NOMO-1 treated with DMSO at 0.1 percent for 48 hours (cell line): ENCODE data around the gene DSCAM.

Experiments used
- DNase-seq: peaks from one replicate; lab custom pipeline; 2025; ENCODE audit not compliant: unreplicated experiment; lab: John Stamatoyannopoulos, UW

The DSCAM gene

DNA sequence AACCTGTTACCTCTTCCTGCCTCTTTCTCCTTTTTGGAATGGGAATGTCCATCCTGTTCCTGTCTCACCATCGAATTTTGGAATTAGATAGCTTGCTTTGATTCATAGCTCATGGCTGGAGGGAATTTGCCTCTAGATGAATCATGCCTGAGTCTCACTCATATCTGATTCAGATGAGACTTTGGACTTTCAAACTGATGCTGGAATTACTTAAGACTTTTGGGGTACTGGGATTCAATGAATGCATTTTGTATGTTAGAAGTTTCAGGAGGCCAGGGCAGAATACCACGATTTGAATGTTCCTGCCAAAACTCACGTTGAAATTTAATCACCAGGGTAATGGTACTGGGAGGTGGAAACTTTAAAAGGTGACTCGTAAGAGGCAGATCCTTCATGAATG is 132.4 kb downstream of the DSCAM start:
- DNase-seq = no peak

DNA sequence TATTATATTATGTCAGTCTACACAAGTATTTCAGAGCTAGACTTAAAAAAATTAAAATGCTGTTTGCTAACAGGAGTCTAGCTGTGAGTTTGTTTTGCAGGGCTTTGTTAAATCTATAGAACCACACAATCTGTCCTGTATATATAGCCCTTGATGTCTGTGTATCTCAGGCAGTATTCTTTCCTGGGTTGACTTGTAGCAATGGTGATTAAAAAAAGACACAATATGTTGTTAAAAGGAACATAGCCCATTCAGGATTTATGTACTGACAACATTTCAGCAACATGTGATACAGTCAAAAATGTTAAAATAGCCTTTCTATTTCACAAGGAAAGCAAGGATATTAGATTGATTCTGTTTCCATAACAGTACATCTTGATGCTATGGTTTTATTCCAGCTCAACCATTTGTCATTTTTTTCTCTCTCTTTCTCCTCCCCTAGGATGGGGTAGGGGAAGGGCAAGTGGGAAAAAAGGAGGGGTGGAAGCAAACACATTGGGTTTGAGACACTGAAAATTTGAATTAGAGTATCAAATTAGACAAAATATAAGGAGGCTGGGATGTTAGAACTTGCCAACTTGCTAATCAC is 139.2 kb downstream of the DSCAM start:
- DNase-seq = no peak

DNA sequence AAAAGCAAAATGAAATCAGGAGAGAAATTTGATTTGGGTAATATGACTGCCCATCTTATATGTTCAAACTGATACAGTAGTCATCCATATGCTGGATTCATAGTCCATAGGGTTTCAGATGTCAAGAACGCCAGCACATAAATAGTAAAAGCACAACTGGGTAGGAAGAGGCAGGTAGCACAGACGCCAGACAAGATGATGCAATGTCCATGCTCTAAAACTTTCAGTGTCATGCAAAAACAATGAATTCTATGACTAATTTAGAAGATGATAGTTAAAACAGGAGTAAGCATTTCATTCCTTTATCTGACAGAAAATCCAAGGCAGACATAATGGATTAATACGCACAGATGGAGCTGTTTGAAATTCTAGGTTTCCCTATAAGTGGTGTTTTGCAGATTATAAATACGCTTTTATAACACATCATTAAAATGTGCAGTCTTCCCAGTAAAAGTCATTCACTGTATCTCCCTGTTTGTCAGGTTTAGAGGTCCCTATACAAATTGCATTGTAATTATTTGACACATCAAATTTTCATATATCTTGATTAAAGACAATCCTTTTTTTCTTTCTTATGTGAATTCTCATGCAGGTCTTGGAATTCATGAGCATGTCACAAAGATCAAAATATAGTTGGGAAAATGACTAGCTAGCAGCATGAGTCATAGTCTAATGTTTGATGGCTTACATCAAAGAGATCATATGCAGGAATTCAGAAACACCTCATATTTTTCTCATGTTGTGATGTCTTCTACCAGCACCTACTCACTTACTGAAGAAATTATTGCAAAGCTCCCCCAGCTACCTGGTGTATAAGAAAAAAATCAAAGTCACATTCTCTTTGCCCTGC is 139.9 kb downstream of the DSCAM start:
- DNase-seq = no peak

DNA sequence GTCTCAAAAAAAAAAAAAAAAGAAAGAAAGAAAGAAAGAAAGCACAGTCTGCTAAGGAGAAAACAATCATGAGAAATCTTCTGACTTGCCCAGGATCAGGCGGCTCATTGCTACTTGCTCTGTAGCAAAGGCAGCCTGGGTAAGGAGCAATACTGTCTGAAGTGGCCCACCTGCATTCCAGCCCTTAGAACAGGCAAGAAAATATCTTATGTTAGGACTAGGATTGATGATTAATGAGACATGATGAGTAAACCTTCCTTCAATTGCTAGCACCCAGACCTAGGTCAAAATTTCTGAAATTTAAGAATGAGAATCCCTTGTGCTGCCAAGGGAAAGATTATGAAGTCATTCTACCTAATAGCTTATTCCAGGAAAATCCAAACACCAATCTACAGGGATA is 140.8 kb downstream of the DSCAM start:
- no peak for DNase-seq

DNA sequence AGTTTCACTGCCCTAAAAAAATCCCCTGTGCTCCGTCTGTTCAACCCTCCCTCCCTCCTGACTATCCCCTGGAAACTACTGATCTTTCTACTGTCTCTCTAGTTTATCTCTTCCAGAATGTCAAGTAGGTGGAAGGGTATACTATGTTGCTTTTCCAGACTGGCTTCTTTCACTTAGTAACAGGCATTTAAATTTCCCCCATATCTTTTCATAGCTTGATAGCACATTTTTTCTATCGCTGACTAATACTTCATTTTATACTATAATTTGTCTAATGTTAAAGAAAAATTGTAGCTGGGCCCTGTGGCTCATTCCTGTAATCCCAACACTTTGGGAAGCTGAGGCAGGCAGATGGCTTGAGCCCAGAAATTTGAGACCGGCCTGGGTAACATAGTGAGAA is 142.8 kb downstream of the DSCAM start:
- DNase-seq = no peak

DNA sequence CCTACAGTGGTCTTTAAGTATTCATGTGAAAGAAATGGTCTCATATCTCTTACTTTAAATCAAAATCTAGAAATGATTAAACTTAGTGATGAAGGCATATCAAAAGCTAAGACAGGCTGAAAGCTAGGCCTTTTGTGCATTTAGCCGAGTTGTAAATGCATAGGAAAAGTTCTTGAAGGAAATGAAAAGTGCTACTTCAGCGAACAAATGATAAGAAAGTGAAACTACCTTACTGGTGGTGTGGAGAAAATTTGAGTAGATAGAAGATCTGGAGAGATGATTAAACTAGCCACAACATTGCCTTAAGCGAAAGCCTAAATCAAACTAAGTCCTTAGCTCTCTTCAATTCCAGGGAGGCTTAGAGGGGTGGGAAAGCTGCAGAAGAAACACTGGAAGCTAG is 147.6 kb downstream of the DSCAM start:
- DNase-seq = no peak

DNA sequence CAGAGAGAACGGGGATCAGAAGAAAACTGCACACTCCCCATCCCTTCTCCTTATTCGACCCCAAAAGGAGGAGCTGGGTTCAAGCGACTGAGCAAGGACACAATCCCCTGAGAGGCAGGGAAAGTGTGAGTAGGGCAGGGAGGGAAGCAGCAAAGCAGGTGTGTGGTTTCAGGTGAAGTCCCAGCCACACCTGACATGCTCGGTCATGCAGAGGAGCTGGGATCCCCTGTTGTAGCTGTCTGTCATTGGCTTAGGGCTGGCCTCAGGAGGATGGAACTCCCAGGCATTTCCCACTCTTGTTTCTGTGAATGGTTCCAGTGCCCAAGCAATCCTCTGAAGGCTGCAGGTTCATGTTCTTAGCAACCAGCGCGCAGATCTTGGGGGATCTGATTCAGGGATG is 150.7 kb downstream of the DSCAM start:
- DNase-seq = no peak

DNA sequence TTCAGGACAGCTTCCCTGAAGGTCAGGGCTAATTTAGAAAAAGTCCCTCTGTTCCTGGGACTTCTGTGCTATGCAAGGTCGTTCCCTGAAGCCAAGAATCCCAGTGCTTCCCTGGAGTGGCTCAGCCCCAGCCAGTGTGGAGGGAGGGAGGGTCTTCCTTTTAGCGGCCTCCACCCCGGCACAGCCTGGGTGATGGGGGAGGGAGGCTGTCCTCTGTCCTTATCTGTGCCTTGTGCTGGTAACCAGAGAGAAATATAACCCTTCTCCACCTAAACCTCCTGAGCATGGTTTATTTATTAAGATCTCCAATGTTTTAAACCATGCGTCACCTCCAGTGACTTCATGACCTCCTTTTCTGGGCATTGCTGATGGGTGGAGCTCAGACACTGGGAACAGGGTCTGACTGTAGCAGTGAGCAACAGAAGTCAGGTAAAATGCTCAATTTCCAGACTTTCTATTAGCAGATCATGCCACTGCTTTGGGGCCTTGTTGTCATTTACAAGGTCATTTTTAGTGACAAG is 157.1 kb downstream of the DSCAM start:
- no peak for DNase-seq

DNA sequence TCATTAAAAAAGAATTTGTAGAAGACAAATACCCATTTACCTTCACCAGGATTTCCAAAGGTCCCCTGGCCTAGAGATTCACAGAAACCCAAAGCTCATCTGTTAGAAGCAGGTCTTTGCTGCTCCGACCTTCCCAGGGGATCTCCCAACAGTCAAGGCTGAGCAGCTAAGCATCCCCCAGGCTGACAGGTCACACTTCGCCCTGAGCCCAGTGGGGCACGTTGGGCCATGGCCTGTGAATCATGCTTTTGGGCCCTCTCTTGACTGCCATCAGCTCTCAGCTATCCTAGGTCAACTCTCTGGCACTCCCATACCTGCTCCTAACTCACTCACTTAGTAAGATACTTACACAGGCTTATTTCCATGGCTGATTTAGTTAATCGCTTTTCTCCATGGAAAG is 157.7 kb downstream of the DSCAM start:
- DNase-seq = no peak

DNA sequence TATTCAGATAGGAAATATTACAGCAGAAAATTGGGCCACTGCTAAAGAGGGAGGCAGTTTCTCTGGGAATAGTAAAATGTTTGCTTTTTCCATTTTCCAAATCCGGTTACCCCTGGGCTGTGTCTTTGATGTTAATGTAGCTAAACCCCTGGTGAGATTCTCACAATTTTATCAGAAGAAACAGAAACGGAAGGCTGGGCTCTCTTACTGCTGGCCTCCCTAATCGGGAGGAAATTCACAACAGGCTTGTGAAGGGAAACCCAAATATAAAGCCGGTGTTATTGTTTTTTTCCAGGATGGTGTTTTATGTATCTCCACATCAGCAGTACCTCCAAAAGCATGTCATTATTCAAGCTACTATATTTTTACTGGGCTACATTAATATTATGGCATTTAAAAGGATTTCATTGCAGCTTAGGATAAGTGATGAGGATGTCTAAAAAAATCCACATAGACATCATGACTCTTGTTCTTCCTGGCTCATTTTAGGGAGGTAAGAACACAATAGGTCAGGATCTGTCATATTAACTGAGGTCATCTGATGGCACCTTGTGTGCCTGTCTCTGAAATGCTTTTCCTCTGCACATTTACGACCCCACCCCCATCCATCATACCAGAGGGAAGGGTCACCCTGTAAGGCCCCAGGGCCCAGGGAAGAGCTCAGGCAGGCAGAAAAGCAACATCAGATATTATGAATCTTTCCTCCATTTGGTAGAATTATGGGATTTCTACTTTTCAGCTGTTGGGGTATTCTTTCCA is 158.7 kb downstream of the DSCAM start:
- DNase-seq = no peak

DNA sequence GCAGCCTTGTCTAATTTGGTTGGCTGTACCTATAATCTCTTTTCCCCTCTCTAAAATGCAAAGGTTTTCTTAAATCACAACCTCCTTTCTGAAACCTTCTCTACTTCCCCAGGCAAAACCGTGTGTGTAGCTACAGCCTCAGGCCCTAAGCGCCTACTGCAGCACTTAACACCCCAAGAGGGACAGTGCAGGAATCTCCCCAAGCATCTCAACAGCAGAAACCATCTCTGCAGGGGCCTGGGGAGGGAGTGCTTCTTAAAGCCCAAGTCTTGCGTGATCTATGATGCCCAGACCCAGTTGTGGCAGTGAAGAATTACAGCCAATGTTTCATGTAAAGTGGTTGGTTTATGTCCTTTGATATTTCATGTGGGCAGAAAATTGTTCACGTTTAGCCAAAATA is 159.3 kb downstream of the DSCAM start:
- no peak for DNase-seq

DNA sequence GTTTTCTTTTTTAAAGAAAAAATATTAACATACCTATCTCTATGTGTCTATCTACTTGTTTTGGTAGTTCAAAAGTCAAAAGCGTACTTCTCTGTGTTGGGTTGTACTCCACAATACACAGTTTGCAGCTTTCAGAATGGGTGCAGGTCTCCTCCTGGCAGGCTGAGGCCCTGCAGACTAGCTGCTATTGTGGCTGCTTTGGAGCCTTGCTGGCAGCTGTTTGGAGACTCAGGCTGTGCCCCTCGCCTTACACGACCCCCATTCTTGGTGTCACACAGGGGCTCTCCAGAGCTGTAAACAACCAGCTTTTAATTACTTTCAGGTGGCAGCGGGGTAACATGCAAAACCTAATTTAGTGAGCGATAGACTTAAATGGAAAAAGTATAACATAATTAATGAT is 160.4 kb downstream of the DSCAM start:
- no peak for DNase-seq

DNA sequence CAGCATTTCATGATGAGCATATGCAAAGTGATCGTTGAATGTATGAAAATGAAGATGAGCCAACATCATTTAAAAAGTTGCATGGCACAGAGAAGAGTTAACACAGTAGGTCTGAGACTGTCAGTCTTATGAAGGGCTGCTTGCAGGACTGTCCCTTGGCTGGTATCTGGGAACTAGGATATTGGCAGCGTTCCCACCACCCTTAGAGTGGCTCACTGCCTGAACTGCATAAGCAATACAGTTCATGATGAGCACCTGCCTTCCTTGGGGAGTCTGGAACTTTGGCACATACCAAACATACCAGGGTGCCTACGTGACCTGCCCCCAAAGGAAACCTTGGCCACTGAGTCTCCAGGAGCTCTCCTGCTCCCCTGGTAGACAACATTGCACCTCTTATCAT is 161.8 kb downstream of the DSCAM start:
- DNase-seq = no peak

DNA sequence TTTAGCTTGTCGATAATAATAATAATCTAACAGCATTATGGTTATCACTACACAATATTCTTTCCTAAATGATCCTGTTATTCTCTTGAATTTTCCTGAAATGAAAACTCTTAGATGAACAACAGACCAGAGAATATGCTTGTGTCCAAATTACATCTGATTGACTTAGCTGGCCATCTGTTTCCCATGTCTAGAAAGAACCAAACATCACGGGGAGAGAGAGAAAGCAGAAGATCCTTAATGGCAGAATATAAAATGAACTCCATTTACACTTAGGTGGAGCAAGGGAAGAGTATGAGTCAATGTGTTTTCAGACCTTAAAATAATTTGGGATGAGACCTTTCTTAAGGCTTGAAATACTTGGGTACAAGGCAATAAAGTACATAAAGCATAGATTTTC is 162.2 kb downstream of the DSCAM start:
- DNase-seq = no peak

DNA sequence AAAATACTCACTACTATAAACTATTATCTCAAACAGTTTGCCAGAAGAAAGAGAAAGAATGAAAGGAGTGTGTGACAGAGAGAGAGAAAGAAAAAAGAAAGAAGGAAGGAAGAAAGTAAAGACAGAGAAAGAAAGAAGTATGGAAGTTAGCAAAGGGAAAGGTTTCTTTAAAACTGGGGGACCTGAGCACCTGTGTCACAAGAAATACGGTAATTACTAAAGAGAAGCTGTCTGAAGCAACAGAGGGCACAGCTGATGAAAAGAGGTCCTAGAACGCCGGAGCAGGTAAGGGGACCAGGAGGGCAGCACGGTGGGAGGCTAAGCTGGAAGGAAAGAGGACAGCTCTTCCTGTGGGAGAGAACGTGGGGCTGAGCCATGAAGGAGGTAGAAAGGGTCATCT is 163.6 kb downstream of the DSCAM start:
- DNase-seq = no peak

DNA sequence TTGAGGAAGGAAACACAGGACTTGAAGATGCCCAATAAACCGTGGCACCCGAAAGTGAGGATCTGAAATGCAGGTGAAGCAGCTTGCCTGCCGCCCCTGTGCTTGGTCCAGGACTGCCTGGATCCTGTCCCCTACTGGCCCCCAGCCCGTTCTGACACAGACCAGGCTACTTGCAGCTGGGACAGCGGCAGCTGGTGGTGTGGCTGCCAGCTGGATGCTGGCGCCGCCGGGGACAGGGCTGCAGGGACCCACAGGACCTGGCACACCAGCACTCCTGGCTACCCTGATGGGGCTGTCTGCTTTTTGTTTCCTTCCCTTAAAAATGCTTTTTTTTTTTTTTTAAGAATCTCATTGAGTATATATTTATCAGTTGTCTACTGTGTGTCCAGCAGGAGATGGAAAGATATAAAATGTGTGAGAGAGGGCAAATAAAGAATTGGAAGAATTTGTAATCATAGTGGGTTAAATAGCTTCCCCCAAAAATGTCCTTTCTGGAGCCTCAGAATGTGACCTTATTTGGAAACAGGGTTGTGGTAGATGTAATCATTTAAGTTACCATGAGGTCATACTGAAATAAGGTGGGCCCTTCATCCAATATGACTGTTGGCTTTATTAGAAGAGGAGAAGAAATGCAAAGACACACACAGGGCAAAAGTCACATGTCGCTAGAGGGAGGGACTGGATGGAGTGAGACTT is 165.6 kb downstream of the DSCAM start:
- DNase-seq = no peak

DNA sequence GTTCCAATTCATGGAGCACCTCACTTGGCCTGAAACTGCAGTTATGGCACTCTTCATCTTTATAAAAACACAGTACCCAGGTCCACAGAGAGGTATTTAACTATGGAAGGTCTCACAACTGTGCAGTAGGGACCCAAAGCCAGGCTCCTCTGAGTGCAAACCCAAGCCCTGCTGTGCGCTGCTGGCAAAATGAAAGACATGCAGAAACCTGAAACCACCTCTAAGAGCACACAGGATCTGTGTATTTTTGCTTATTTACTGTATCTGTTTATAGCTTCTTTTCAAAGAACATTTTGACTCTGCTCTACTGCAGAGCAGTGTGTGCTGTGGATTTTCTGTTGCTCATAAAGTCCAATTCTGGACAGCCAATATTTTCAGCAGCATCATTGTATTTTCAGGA is 166.6 kb downstream of the DSCAM start:
- no peak for DNase-seq

DNA sequence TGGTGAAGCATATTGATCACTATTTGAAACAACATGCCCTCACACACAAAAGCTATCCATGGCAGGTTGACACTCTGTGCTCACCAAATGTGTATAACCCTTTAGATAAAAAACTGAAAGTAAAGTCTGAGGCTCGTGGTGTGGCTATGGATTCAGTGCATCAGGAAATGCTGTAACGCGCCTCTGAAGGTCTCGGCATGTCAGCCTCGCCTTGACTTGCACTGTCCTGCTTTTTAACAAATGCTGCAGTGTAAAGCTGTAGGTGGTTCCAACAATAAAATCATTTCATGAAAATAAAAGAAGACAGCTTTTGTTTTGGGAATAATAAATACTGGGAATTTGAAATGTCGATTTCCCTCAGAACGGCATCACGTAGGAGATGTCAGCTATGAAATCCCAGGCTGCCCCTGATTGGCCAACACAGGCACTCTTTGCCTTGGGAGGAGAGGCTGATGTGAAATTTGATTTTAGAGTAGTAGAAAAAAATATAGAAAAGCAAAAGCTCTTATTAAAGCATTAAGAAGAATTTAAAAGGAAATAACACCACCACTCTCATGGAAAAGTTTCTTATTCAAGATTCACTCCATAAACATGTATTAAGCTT is 168.2 kb downstream of the DSCAM start:
- no peak for DNase-seq

DNA sequence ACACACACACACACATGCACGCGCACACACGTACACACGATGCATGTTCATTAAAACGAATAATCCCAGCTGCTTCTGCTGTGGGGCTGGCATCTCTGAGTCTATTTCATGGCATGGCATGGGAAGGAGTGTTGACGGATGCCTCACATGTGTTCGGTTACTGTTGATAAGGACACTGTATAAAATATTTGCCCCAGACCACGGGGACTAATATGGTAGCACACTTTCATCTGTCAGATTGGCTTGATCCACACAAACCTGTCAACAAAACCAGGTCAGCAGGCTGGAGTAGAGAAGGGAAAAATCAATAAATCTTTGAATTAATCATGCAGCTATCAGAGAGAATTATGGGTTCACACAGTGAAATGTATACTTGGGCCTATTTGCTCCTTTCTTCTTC is 171.9 kb downstream of the DSCAM start:
- no peak for DNase-seq

DNA sequence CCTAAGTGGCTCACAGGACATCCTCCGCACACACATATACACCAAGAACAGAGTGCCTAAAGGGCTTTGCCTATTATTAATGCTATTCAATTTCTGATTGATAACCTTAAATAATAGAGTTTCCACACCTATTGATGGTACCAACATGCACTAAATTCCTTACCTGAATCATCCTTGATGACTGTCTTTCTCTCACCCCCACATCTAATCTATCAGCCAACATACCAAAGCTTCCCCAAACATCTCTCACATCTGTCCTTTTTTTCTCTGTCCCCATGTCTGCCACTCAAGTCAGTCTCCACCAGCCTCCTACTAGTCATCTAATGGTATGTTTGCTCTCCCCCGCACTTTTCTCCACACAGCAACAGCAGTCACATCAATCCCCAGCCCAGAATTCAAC is 174.4 kb downstream of the DSCAM start:
- DNase-seq = no peak

DNA sequence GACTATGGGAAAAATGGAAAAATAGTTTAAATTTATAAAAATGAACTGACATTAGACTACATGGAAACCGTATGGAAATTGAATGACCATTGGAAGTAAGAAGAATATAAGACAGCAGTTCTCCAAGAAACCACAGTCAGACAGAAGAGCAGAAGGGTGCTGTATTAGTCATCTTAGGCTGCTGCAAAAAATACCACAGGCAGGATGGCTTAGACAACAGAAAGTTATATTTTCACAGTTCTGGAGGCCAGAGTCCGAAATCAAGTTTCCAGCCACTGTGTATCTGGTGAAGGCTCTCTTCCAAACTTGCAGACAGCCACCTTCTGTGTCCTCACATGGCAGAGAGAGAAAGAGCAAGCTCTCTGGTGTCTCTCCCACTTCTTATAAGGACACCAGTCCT is 175.2 kb downstream of the DSCAM start:
- DNase-seq = no peak
